NB4 (cell line): Measurements from ENCODE around the gene SOHLH1.

ENCODE experiments used
- DNase-seq: peaks from one replicate; pipeline ENCODE4 v3.0.0; 2010; ENCODE audit warnings: low read depth
- H3K4me3 ChIP-seq: one replicate; pipeline ENCODE4 v1.5.1; 2011; ENCODE audit warnings: mild to moderate bottlenecking, low read depth, low read length, moderate library complexity
- CTCF ChIP-seq: IDR thresholded peaks from one replicate; pipeline ENCODE4 v1.5.1; 2012; ENCODE audit warnings: low read depth, low read length
- MAX ChIP-seq: IDR thresholded peaks from 2 replicates; pipeline ENCODE4 v1.6.1; 2011; ENCODE audit warnings: low read depth, low read length
- MYC ChIP-seq: IDR thresholded peaks from 2 replicates; pipeline ENCODE4 v1.6.1; 2011; ENCODE audit warnings: low read depth, low read length
- POLR2A ChIP-seq: IDR thresholded peaks from 2 replicates; pipeline ENCODE4 v1.6.1; 2011; ENCODE audit warnings: mild to moderate bottlenecking; ENCODE audit not compliant: insufficient read length; ENCODE audit errors: extremely low read depth

Gene SOHLH1

GRCh38 chr9:135739271-135740220 is 40.3 kb upstream of the SOHLH1 start:
- no peak for DNase-seq
- no peak overlapping the region for H3K4me3 ChIP-seq
- TF ChIP-seq CTCF = no peak
- TF ChIP-seq MAX = no peak

GRCh38 chr9:135737840-135738521 is 38.7 kb upstream of the SOHLH1 start:
- no peak overlapping the region for H3K4me3 ChIP-seq
- DNase-seq = peak; percentile 22
- TF ChIP-seq MYC = no peak

- TF ChIP-seq POLR2A = no peak
- TF ChIP-seq CTCF = no peak
- TF ChIP-seq MAX = no peak
- no peak for TF ChIP-seq MYC
- H3K4me3 ChIP-seq = no peak overlapping the region
- DNase-seq = no peak
These were observed 37.9 kb upstream of the SOHLH1 start for GRCh38 chr9:135736979-135737839.

- TF ChIP-seq POLR2A = no peak
- no peak for TF ChIP-seq MYC
- TF ChIP-seq MAX = no peak
- TF ChIP-seq CTCF = no peak
- no peak overlapping the region for H3K4me3 ChIP-seq
- DNase-seq = no peak
These were observed 37.1 kb upstream of the SOHLH1 start for GRCh38 chr9:135736272-135736978.

- no peak for DNase-seq
- H3K4me3 ChIP-seq = no peak overlapping the region
- TF ChIP-seq CTCF (no peak), POLR2A (no peak), MAX (no peak), MYC (no peak)
These were observed 35.4 kb upstream of the SOHLH1 start for GRCh38 chr9:135734616-135735144.
